ENCODE measurements around the gene WDFY4.

The WDFY4 gene

GRCh38 chr10:48774416-48775205, 89.9 kb downstream of the WDFY4 start:
- DNase-seq = no peak

GRCh38 chr10:48775206-48775517, 90.5 kb downstream of the WDFY4 start:
- no peak for DNase-seq

- no peak for DNase-seq
Measured at GRCh38 chr10:48776005-48776522, 91.4 kb downstream of the WDFY4 start.

- no peak for DNase-seq
Measured at GRCh38 chr10:48776528-48776927, 91.9 kb downstream of the WDFY4 start.

GRCh38 chr10:48777110-48777509, 92.4 kb downstream of the WDFY4 start:
- no peak for DNase-seq

GRCh38 chr10:48778193-48778857, 93.7 kb downstream of the WDFY4 start:
- DNase-seq = no peak

- DNase-seq = no peak
Measured at GRCh38 chr10:48779077-48779476, 94.4 kb downstream of the WDFY4 start.

- no peak for DNase-seq
Measured at GRCh38 chr10:48779546-48780152, 95.0 kb downstream of the WDFY4 start.

- no peak for DNase-seq
Measured at GRCh38 chr10:48780341-48780740, 95.7 kb downstream of the WDFY4 start.

GRCh38 chr10:48782386-48782785, 97.7 kb downstream of the WDFY4 start:
- DNase-seq = no peak

GRCh38 chr10:48784031-48784430, 99.4 kb downstream of the WDFY4 start:
- no peak for DNase-seq

- no peak for DNase-seq
Measured at GRCh38 chr10:48785796-48786195, 101.1 kb downstream of the WDFY4 start.

- no peak for DNase-seq
Measured at GRCh38 chr10:48786606-48787282, 102.1 kb downstream of the WDFY4 start.

- no peak for DNase-seq
Measured at GRCh38 chr10:48788554-48788953, 103.9 kb downstream of the WDFY4 start.

GRCh38 chr10:48789486-48790456, 105.1 kb downstream of the WDFY4 start:
- no peak for DNase-seq

- no peak for DNase-seq
Measured at GRCh38 chr10:48790457-48791044, 105.9 kb downstream of the WDFY4 start.

- no peak for DNase-seq
Measured at GRCh38 chr10:48791267-48791928, 106.7 kb downstream of the WDFY4 start.

GRCh38 chr10:48792121-48792520, 107.4 kb downstream of the WDFY4 start:
- no peak for DNase-seq

GRCh38 chr10:48792687-48793096, 108.0 kb downstream of the WDFY4 start:
- no peak for DNase-seq

- no peak for DNase-seq
Measured at GRCh38 chr10:48794074-48794473, 109.4 kb downstream of the WDFY4 start.

- DNase-seq = no peak
Measured at GRCh38 chr10:48796713-48797245, 112.1 kb downstream of the WDFY4 start.

Measured in stimulated activated CD4-positive, alpha-beta T cell treated with anti-CD3 and anti-CD28 coated beads, Interleukin-2, amount 100 ng/mL, for 48 hours (primary cell).